Measurements from ENCODE around the gene MPPED1.

- TF ChIP-seq CTCF (IDR thresholded peaks at IDR 0.05; ENCODE audit: insufficient read depth, low read depth, low read length) (no peak), EZH2 (IDR thresholded peaks at IDR 0.05; ENCODE audit: insufficient read depth, low read length) (no peak)
Measured at GRCh38 chr22:43434275-43434927, 22.6 kb downstream of the MPPED1 start.

Data from astrocyte (in vitro differentiated cells and primary cell).